Measurements from ENCODE around the gene ZNF485.
"Not testable (repeated sequence)": the region's sequence is repeated elsewhere in the genome, so short reads cannot be mapped to it uniquely, and the experiment has no call there.

The ZNF485 gene

GRCh38 chr10:43627942-43628341 is 21.7 kb downstream of the ZNF485 start:
- no peaks in the 10 kb centered on the region for H3K9me3 ChIP-seq
- DNase-seq (ENCODE audit: low spot score in 2 of 2): no peak
- in situ Hi-C loops (cut with MboI; ENCODE audit: low sequenced_read_pairs): no loop called here

GRCh38 chr10:43628956-43629355 is 22.7 kb downstream of the ZNF485 start:
- no peaks in the 10 kb centered on the region for H3K27me3 ChIP-seq (ENCODE audit: low read depth)
- H3K4me3 ChIP-seq: no peak overlapping the region
- H3K4me1 ChIP-seq: no peaks in the 10 kb centered on the region
- no peaks in the 10 kb centered on the region for H3K9me3 ChIP-seq
- in situ Hi-C loops (cut with MboI; ENCODE audit: low sequenced_read_pairs): no loop called here
- H3K36me3 ChIP-seq (replicated peaks): no peaks in the 10 kb centered on the region
- no peak for DNase-seq (ENCODE audit: low spot score in 2 of 2)

More at GRCh38 chr10:43627942-43628341, 21.7 kb downstream of the ZNF485 start:
- Histone ChIP-seq H3K4me1 (no peaks in the 10 kb centered on the region), H3K27me3 (ENCODE audit: low read depth) (no peaks in the 10 kb centered on the region), H3K36me3 (replicated peaks) (no peaks in the 10 kb centered on the region), H3K4me3 (no peak overlapping the region)

- H3K4me3 ChIP-seq; H3K36me3 ChIP-seq (replicated peaks); H3K27me3 ChIP-seq (ENCODE audit: low read depth); H3K9me3 ChIP-seq; H3K4me1 ChIP-seq; DNase-seq (ENCODE audit: low spot score in 2 of 2); in situ Hi-C loops (cut with MboI; ENCODE audit: low sequenced_read_pairs): not testable (repeated sequence)
Measured at GRCh38 chr10:43635816-43636215, 29.6 kb downstream of the ZNF485 start.

- no peak for DNase-seq (ENCODE audit: low spot score in 2 of 2)
- Histone ChIP-seq H3K4me3 (no peak overlapping the region), H3K36me3 (replicated peaks) (peaks cover 4% of the 10 kb centered on the region), H3K9me3 (peaks cover 13% of the 10 kb centered on the region), H3K4me1 (no peaks in the 10 kb centered on the region), H3K27me3 (ENCODE audit: low read depth) (no peaks in the 10 kb centered on the region)
- in situ Hi-C loops (cut with MboI; ENCODE audit: low sequenced_read_pairs): no loop called here
Measured at GRCh38 chr10:43640603-43641002, 34.4 kb downstream of the ZNF485 start.

GRCh38 chr10:43644252-43644651 is 38.0 kb downstream of the ZNF485 start:
- no peak overlapping the region for H3K4me3 ChIP-seq
- H3K27me3 ChIP-seq (ENCODE audit: low read depth): no peaks in the 10 kb centered on the region
- H3K36me3 ChIP-seq (replicated peaks): peaks cover 4% of the 10 kb centered on the region
- in situ Hi-C loops (cut with MboI; ENCODE audit: low sequenced_read_pairs): no loop called here
- DNase-seq (ENCODE audit: low spot score in 2 of 2): no peak
- peaks cover 22% of the 10 kb centered on the region for H3K9me3 ChIP-seq
- H3K4me1 ChIP-seq: peaks cover 4% of the 10 kb centered on the region

- H3K36me3 ChIP-seq (replicated peaks): peaks cover 4% of the 10 kb centered on the region
- no peak for DNase-seq (ENCODE audit: low spot score in 2 of 2)
- H3K9me3 ChIP-seq: peaks cover 22% of the 10 kb centered on the region
- H3K4me1 ChIP-seq: peaks cover 4% of the 10 kb centered on the region
- H3K4me3 ChIP-seq: no peak overlapping the region
- in situ Hi-C loops (cut with MboI; ENCODE audit: low sequenced_read_pairs): no loop called here
- no peaks in the 10 kb centered on the region for H3K27me3 ChIP-seq (ENCODE audit: low read depth)
Measured at GRCh38 chr10:43645866-43646265, 39.6 kb downstream of the ZNF485 start.

GRCh38 chr10:43647576-43647975 is 41.3 kb downstream of the ZNF485 start:
- Histone ChIP-seq H3K9me3 (peaks cover 21% of the 10 kb centered on the region), H3K4me1 (peaks cover 4% of the 10 kb centered on the region), H3K4me3 (no peak overlapping the region), H3K27me3 (ENCODE audit: low read depth) (no peaks in the 10 kb centered on the region), H3K36me3 (replicated peaks) (peaks cover 4% of the 10 kb centered on the region)
- in situ Hi-C loops (cut with MboI; ENCODE audit: low sequenced_read_pairs): no loop called here
- no peak for DNase-seq (ENCODE audit: low spot score in 2 of 2)

- Histone ChIP-seq H3K36me3 (replicated peaks) (peaks cover 4% of the 10 kb centered on the region), H3K27me3 (ENCODE audit: low read depth) (no peaks in the 10 kb centered on the region), H3K9me3 (peaks cover 17% of the 10 kb centered on the region), H3K4me1 (peaks cover 4% of the 10 kb centered on the region), H3K4me3 (peak overlapping the region; percentile 41)
- in situ Hi-C loops (cut with MboI; ENCODE audit: low sequenced_read_pairs): no loop called here
- no peak for DNase-seq (ENCODE audit: low spot score in 2 of 2)
Measured at GRCh38 chr10:43648095-43648397, 41.8 kb downstream of the ZNF485 start.

GRCh38 chr10:43648398-43649184 is 42.4 kb downstream of the ZNF485 start, which contains the start of gene ZNF32:
Gene ZNF32, minus strand, starts transcription at chr10:43648881. Its CDS starts 2,748 bp downstream, at chr10:43646133.
- Histone ChIP-seq H3K4me3 (peak within 1 kb of the TSS; percentile 41), H3K4me1 (peaks cover 4% of the 10 kb centered on the region), H3K9me3 (peaks cover 15% of the 10 kb centered on the region), H3K27me3 (ENCODE audit: low read depth) (no peaks in the 10 kb centered on the region), H3K36me3 (replicated peaks) (peaks cover 4% of the 10 kb centered on the region)
- peak; percentile 72 to 84 for DNase-seq (ENCODE audit: low spot score in 2 of 2)
- in situ Hi-C loops (cut with MboI; ENCODE audit: low sequenced_read_pairs): no loop called here

GRCh38 chr10:43649185-43649523 is 42.9 kb downstream of the ZNF485 start:
- peaks cover 15% of the 10 kb centered on the region for H3K9me3 ChIP-seq
- H3K27me3 ChIP-seq (ENCODE audit: low read depth): no peaks in the 10 kb centered on the region
- in situ Hi-C loops (cut with MboI; ENCODE audit: low sequenced_read_pairs): no loop called here
- H3K4me3 ChIP-seq: peak overlapping the region; percentile 41
- H3K4me1 ChIP-seq: peaks cover 4% of the 10 kb centered on the region
- peaks cover 4% of the 10 kb centered on the region for H3K36me3 ChIP-seq (replicated peaks)
- DNase-seq (ENCODE audit: low spot score in 2 of 2): no peak

- H3K4me1 ChIP-seq: peaks cover 4% of the 10 kb centered on the region
- no peak overlapping the region for H3K4me3 ChIP-seq
- no peaks in the 10 kb centered on the region for H3K27me3 ChIP-seq (ENCODE audit: low read depth)
- in situ Hi-C loops (cut with MboI; ENCODE audit: low sequenced_read_pairs): no loop called here
- H3K9me3 ChIP-seq: no peaks in the 10 kb centered on the region
- DNase-seq (ENCODE audit: low spot score in 2 of 2): no peak
- H3K36me3 ChIP-seq (replicated peaks): no peaks in the 10 kb centered on the region
Measured at GRCh38 chr10:43653746-43654145, 47.5 kb downstream of the ZNF485 start.

- DNase-seq (ENCODE audit: low spot score in 2 of 2): no peak
- no peaks in the 10 kb centered on the region for H3K4me1 ChIP-seq
- no peaks in the 10 kb centered on the region for H3K9me3 ChIP-seq
- no peaks in the 10 kb centered on the region for H3K36me3 ChIP-seq (replicated peaks)
- no peaks in the 10 kb centered on the region for H3K27me3 ChIP-seq (ENCODE audit: low read depth)
- in situ Hi-C loops (cut with MboI; ENCODE audit: low sequenced_read_pairs): no loop called here
- H3K4me3 ChIP-seq: no peak overlapping the region
Measured at GRCh38 chr10:43655311-43655710, 49.1 kb downstream of the ZNF485 start.

- in situ Hi-C loops (cut with MboI; ENCODE audit: low sequenced_read_pairs): no loop called here
- H3K4me3 ChIP-seq: no peak overlapping the region
- no peak for DNase-seq (ENCODE audit: low spot score in 2 of 2)
- H3K4me1 ChIP-seq: no peaks in the 10 kb centered on the region
- H3K36me3 ChIP-seq (replicated peaks): no peaks in the 10 kb centered on the region
- no peaks in the 10 kb centered on the region for H3K9me3 ChIP-seq
- H3K27me3 ChIP-seq (ENCODE audit: low read depth): no peaks in the 10 kb centered on the region
Measured at GRCh38 chr10:43658227-43658626, 52.0 kb downstream of the ZNF485 start.

- in situ Hi-C loops (cut with MboI; ENCODE audit: low sequenced_read_pairs): no loop called here
- no peaks in the 10 kb centered on the region for H3K36me3 ChIP-seq (replicated peaks)
- no peaks in the 10 kb centered on the region for H3K4me1 ChIP-seq
- H3K4me3 ChIP-seq: no peak overlapping the region
- no peaks in the 10 kb centered on the region for H3K27me3 ChIP-seq (ENCODE audit: low read depth)
- H3K9me3 ChIP-seq: no peaks in the 10 kb centered on the region
- DNase-seq (ENCODE audit: low spot score in 2 of 2): no peak
Measured at GRCh38 chr10:43665054-43665453, 58.8 kb downstream of the ZNF485 start.

GRCh38 chr10:43666552-43666951 is 60.3 kb downstream of the ZNF485 start:
- in situ Hi-C loops (cut with MboI; ENCODE audit: low sequenced_read_pairs): no loop called here
- no peaks in the 10 kb centered on the region for H3K9me3 ChIP-seq
- H3K4me3 ChIP-seq: no peak overlapping the region
- H3K27me3 ChIP-seq (ENCODE audit: low read depth): no peaks in the 10 kb centered on the region
- H3K4me1 ChIP-seq: no peaks in the 10 kb centered on the region
- no peaks in the 10 kb centered on the region for H3K36me3 ChIP-seq (replicated peaks)
- no peak for DNase-seq (ENCODE audit: low spot score in 2 of 2)

Data from HAP-1 (cell line).